Cardiac muscle cell (in vitro differentiated cells and primary cell): ENCODE measurements around the gene ABCC12. TPM values are rescaled to one million over a fixed set of nuclear protein-coding genes. Genes with fewer than 3 reads are reported as not detected.
A peak's percentile ranks its signal among the peaks of the same experiment; 100 is the strongest.

ENCODE experiments used
- DNase-seq, 2 donors: peaks; one replicate each; pipeline versions ENCODE4 v3.0.0 to v3.0.0-alpha.2; 2010 to 2017; ENCODE audit warnings: low read depth in 1 of 2, low spot score in 1 of 2
- H3K27ac ChIP-seq: fragments of 200-600 bp; sonication (generic); 2 replicates; pipeline ENCODE4 v1.5.1; 2016
- H3K27me3 ChIP-seq: fragments of 200-600 bp; sonication (generic); 2 replicates; pipeline ENCODE4 v1.6.0; 2016; ENCODE audit warnings: control low read depth
- H3K36me3 ChIP-seq: fragments of 200-600 bp; sonication (generic); 2 replicates; pipeline ENCODE4 v1.5.1; 2016; ENCODE audit warnings: control low read depth
- H3K4me1 ChIP-seq: fragments of 200-600 bp; sonication (generic); 2 replicates; pipeline ENCODE4 v1.8.1; 2017; ENCODE audit warnings: low read depth, mild to moderate bottlenecking, mixed run types
- H3K4me3 ChIP-seq: fragments of 200-600 bp; sonication (generic); 2 replicates; pipeline ENCODE4 v1.5.1; 2016; ENCODE audit warnings: mild to moderate bottlenecking
- H3K9me3 ChIP-seq: fragments of 200-600 bp; sonication (generic); 2 replicates; pipeline ENCODE4 v1.5.1; 2017; ENCODE audit warnings: low read depth, mild to moderate bottlenecking, control low read depth
- polyA plus RNA-seq: library from polyadenylated mRNA; unstranded; fragments of >200 nt; fragmentation: Nextera tagmentation; extraction: Ambion mirVana; gene quantifications from 2 replicates; pipeline ENCODE4 v1.2.1, GENCODE V29; 2016
- total RNA-seq: library from RNA; depleted of rRNA; stranded (reverse); fragments of >200 nt; gene quantifications from 2 replicates; pipeline ENCODE4 v1.2.3, GENCODE V29; 2016
- TF ChIP-seq, protein P1 (sequence below): IDR thresholded peaks from 2 replicates; pipeline ENCODE4 v1.5.1; 2012; ENCODE audit warnings: low read depth, mild to moderate bottlenecking, low read length

ABCC12 gene
- total and polyA plus RNA-seq, 2 experiments from 2014 or later = not detected

DNA sequence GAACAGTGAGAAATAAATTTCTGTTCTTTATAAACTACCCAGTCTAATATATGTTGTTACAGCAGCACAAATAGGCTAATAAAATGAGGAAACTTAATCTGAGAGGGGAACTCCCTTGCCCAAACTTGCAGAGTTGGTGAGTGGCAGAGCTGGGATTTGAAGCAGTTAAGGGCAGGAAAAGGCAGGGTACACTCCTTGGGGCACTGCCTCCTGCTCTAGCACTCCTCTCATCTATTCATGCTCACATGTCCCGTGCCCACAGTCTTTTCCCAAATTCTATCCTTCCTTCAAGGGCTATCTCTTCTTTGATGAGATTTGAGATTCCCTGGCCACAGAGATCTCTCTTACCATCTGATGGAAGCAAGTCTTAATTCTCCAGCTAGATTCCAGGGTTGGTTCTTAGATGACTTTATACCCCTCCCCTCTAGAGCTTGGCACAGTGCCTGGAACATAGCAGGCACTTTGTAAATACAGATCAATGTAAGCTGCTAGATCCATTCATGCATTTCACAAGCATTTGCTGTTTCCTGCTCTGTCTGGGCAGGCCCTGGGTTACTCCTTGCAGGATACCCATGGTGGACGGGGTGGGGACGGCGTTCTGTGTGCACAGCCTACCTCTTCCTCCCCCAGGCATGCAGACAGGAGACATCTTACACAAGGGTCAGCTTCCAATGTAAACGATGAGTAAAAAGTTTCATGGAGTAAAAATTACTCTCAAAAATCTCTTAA, 39.2 kb upstream of the ABCC12 start:
- Histone ChIP-seq H3K27ac (no peak overlapping the region), H3K9me3 (no peaks in the 10 kb centered on the region), H3K4me3 (no peak overlapping the region), H3K4me1 (no peaks in the 10 kb centered on the region), H3K27me3 (no peaks in the 10 kb centered on the region), H3K36me3 (no peaks in the 10 kb centered on the region)
- TF ChIP-seq, protein P1, sequence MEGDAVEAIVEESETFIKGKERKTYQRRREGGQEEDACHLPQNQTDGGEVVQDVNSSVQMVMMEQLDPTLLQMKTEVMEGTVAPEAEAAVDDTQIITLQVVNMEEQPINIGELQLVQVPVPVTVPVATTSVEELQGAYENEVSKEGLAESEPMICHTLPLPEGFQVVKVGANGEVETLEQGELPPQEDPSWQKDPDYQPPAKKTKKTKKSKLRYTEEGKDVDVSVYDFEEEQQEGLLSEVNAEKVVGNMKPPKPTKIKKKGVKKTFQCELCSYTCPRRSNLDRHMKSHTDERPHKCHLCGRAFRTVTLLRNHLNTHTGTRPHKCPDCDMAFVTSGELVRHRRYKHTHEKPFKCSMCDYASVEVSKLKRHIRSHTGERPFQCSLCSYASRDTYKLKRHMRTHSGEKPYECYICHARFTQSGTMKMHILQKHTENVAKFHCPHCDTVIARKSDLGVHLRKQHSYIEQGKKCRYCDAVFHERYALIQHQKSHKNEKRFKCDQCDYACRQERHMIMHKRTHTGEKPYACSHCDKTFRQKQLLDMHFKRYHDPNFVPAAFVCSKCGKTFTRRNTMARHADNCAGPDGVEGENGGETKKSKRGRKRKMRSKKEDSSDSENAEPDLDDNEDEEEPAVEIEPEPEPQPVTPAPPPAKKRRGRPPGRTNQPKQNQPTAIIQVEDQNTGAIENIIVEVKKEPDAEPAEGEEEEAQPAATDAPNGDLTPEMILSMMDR = no peak
- DNase-seq = peak in 1 of 2 donors; percentile 36

DNA sequence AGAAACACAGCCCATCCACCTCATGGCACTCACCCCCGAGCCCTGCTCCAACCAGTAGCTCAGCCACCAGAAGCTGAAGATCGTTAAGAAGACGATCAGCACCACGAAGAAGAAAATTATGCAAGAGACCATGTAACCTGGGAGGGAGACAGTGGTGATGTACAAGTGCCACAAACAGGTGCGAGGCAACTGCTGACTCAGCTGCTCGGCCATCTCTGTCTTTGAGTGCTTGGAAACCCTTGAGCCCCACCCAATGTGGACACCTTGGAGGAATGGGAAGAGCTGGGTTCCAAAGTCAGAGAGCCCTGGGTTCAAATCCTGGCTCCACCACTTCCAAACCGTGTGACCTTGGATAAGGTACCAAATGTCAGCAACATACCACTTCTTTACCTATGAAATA, 38.1 kb upstream of the ABCC12 start:
- no peak overlapping the region for H3K4me3 ChIP-seq
- no peaks in the 10 kb centered on the region for H3K27me3 ChIP-seq
- H3K36me3 ChIP-seq = no peaks in the 10 kb centered on the region
- TF ChIP-seq, protein P1 = no peak
- no peaks in the 10 kb centered on the region for H3K4me1 ChIP-seq
- H3K27ac ChIP-seq = no peak overlapping the region
- no peaks in the 10 kb centered on the region for H3K9me3 ChIP-seq
- DNase-seq = no peak

DNA sequence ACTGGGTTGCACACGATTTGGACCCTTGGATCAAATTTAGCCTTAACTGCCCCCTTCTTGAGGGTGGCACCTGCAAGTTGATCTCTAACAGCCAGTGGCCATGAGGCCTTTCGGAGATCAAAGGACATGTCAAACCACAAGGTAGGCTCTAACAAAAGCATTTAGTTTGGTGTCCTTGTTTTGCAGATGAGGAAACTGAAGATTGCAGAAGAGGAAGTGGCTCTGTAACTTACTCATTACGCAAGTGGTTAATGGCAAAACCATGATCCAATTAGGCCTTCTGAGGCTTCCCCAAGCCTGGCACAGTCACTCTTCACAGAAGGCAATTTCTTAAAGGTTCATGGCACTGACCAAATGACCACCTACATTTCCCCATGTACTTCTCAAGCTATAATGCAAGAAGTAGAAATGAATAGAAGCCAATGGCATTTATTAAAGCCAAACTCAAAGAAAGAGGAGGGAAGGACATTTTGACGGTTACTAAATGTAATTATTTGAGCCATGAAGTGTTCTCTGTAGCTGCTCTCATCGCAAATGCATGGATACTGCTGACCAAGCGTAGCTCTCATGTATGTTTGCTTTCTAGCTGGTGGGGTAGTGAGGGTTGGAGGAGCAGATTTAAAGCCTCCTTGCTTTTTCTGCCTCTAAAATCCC, 32.8 kb upstream of the ABCC12 start:
- no peaks in the 10 kb centered on the region for H3K4me1 ChIP-seq
- no peak overlapping the region for H3K4me3 ChIP-seq
- H3K36me3 ChIP-seq = no peaks in the 10 kb centered on the region
- TF ChIP-seq, protein P1 = no peak
- no peaks in the 10 kb centered on the region for H3K9me3 ChIP-seq
- no peak overlapping the region for H3K27ac ChIP-seq
- DNase-seq = peak in 1 of 2 donors; percentile 10
- no peaks in the 10 kb centered on the region for H3K27me3 ChIP-seq

DNA sequence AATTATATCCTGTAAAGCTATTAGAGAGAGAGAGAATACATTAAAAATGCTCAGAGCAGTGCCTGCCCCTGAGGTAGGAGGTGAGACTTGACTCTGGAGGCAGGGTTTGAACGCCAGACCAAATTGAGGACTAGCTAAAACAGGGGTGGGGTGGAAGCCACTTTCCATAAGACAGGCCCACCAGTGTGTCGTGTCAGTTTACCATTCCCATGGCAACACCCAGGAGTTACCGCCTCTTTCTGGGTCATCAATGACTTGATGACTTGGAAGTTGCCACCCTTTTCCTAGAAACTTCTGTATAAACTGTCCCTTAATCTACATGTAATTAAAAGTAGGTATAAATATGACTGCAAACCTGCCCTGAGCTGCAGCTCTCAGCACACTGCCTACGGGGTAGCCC, 32.0 kb upstream of the ABCC12 start:
- no peaks in the 10 kb centered on the region for H3K36me3 ChIP-seq
- no peak overlapping the region for H3K4me3 ChIP-seq
- DNase-seq = no peak
- H3K4me1 ChIP-seq = no peaks in the 10 kb centered on the region
- H3K27ac ChIP-seq = no peak overlapping the region
- TF ChIP-seq, protein P1 = no peak
- H3K27me3 ChIP-seq = no peaks in the 10 kb centered on the region
- no peaks in the 10 kb centered on the region for H3K9me3 ChIP-seq

DNA sequence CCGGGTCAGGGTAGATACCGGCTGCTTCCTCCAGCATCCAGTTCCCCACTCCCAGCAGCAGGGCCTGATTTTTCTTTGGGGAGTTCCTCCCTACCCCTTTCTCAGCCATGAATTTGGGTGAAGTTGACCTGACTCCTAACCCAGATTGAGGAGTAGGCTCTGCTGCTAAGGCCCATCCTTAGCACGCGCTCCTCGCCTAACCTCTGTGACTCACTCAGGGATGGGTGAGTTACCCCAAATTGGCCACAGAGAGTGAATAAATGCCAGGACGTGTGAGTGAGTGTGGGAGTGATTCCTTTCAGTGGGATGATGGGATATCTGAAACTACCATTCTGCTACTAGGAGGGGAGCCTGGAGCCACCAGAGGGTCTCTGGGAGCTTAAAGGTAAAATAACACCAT, 28.9 kb upstream of the ABCC12 start:
- Histone ChIP-seq H3K4me1 (no peaks in the 10 kb centered on the region), H3K9me3 (no peaks in the 10 kb centered on the region), H3K27ac (no peak overlapping the region), H3K27me3 (no peaks in the 10 kb centered on the region), H3K36me3 (no peaks in the 10 kb centered on the region), H3K4me3 (no peak overlapping the region)
- TF ChIP-seq, protein P1 = no peak
- DNase-seq = no peak
